ENCODE measurements around the gene ANAPC5.

- TF ChIP-seq CTCF (IDR thresholded peaks at IDR 0.05; ENCODE audit: low read depth, low read length, poor library complexity, severe bottlenecking), result no peak
- TF ChIP-seq EZH2phosphoT487 (IDR thresholded peaks at IDR 0.05; ENCODE audit: borderline replicate concordance, low read length), result no peak
These were observed 74.8 kb downstream of the ANAPC5 start for GRCh38 chr12:121277374-121277759.

All from DOHH2 (cell line).